Testis (tissue), 3 donors: ENCODE data around the gene ZNF516. TPM values are rescaled to one million over a fixed set of nuclear protein-coding genes. Genes with fewer than 3 reads are reported as not detected.

Source experiments
- DNase-seq: peaks from one replicate; pipeline ENCODE4 v3.0.0-alpha.2; 2019
- H3K27ac ChIP-seq, 2 donors: fragments of 200-600 bp; sonication (generic); one replicate each; pipeline ENCODE4 v1.5.1; 2019
- H3K27me3 ChIP-seq: fragments of 200-600 bp; sonication (generic); one replicate; pipeline ENCODE4 v1.5.1; 2019
- H3K36me3 ChIP-seq: fragments of 200-600 bp; sonication (generic); one replicate; pipeline ENCODE4 v1.5.1; 2017; ENCODE audit warnings: low read depth; ENCODE audit errors: missing control alignments
- H3K4me1 ChIP-seq: fragments of 200-600 bp; sonication (generic); one replicate; pipeline ENCODE4 v1.5.1; 2019
- H3K4me3 ChIP-seq, 2 donors: fragments of 200-600 bp; sonication (generic); one replicate each; pipeline ENCODE4 v1.5.1; 2017 to 2019
- H3K9me3 ChIP-seq: fragments of 200-600 bp; sonication (generic); one replicate; pipeline ENCODE4 v1.5.1; 2017
- CTCF ChIP-seq, 3 experiments: fragments of 450-650 bp in 2 of 3; fragments of 200-600 bp in 1 of 3; sonication (generic) in 1 of 3; IDR thresholded peaks; one replicate each; pipeline ENCODE4 v1.5.1; 2016 to 2019; ENCODE audit warnings: antibody characterized with exemption in 3 of 3, mild to moderate bottlenecking in 2 of 3, moderate library complexity in 1 of 3
- POLR2A ChIP-seq: fragments of 450-650 bp; IDR thresholded peaks from one replicate; pipeline ENCODE4 v1.6.1; 2017; ENCODE audit warnings: antibody characterized with exemption, mild to moderate bottlenecking, moderate library complexity
- WGBS, 2 donors: methylation state at CpG; one replicate each; pipeline ENCODE4 v1.1.5; 2018; 5-methylcytosine and 5-hydroxymethylcytosine counted together
- intact Hi-C: fragments of 100-400 bp; cut with DNase I; formaldehyde crosslinking; loops from one replicate; pipeline ENCODE4 v1.15.1; 2023; ENCODE audit warnings: low total_unique reads
- polyA plus RNA-seq: library from polyadenylated mRNA; stranded (reverse); fragments of 350-450 nt; fragmentation: Illumina TruSeq; extraction: RNeasy Lipid Tissue Mini Kit (QIAGEN cat#74804); gene quantifications from one replicate; pipeline ENCODE4 v1.2.3, GENCODE V29; 2014; ENCODE audit warnings: low read depth, low replicate concordance; ENCODE audit not compliant: insufficient read depth
- total RNA-seq, 2 donors: library from RNA; depleted of rRNA; stranded (reverse); fragments of >200 nt; gene quantifications; one replicate each; pipeline ENCODE4 v1.2.3, GENCODE V29; 2016

The ZNF516 gene
- total and polyA plus RNA-seq, 3 donors from 2014 or later: 79.0 to 212 (median 189) TPM

GRCh38 chr18:76442413-76443171 lies 52.5 kb downstream of the ZNF516 start:
- no peaks in the 10 kb centered on the region for H3K36me3 ChIP-seq
- H3K27ac ChIP-seq: no peak overlapping the region
- H3K27me3 ChIP-seq: no peaks in the 10 kb centered on the region
- intact Hi-C loops: no loop called here
- peaks cover 56% of the 10 kb centered on the region for H3K4me1 ChIP-seq
- DNase-seq: no peak
- no peak overlapping the region for H3K4me3 ChIP-seq
- TF ChIP-seq CTCF (IDR thresholded peaks at IDR 0.05) (no peak), POLR2A (no peak)
- no peaks in the 10 kb centered on the region for H3K9me3 ChIP-seq
- 56 to 76% methylated on average over 5 to 64 of the region's 66 CpGs for WGBS, 2 donors

- H3K9me3 ChIP-seq: no peaks in the 10 kb centered on the region
- DNase-seq: no peak
- peak overlapping the region in 1 of 2 donors; percentile 6 for H3K4me3 ChIP-seq
- TF ChIP-seq CTCF (IDR thresholded peaks at IDR 0.05) (no peak), POLR2A (no peak)
- no peak overlapping the region for H3K27ac ChIP-seq
- no peaks in the 10 kb centered on the region for H3K27me3 ChIP-seq
- no peaks in the 10 kb centered on the region for H3K36me3 ChIP-seq
- WGBS, 2 donors: 72% methylated on average over 64 of the region's 65 CpGs; no CpG with 5 or more reads in 1 of the 2 donors
- peaks cover 54% of the 10 kb centered on the region for H3K4me1 ChIP-seq
- intact Hi-C loops: no loop called here
Observed at GRCh38 chr18:76441668-76442412, 53.2 kb downstream of the ZNF516 start.

- no peak overlapping the region for H3K27ac ChIP-seq
- TF ChIP-seq CTCF (IDR thresholded peaks at IDR 0.05): no peak
- TF ChIP-seq POLR2A: no peak
- no peaks in the 10 kb centered on the region for H3K27me3 ChIP-seq
- WGBS, 2 donors: 85 to 88% methylated on average over 8 to 54 of the region's 54 CpGs
- intact Hi-C loops: no loop called here
- peaks cover 52% of the 10 kb centered on the region for H3K4me1 ChIP-seq
- no peak overlapping the region for H3K4me3 ChIP-seq
- DNase-seq: no peak
- no peaks in the 10 kb centered on the region for H3K36me3 ChIP-seq
- H3K9me3 ChIP-seq: no peaks in the 10 kb centered on the region
Observed at GRCh38 chr18:76441002-76441667, 53.9 kb downstream of the ZNF516 start.

GRCh38 chr18:76437910-76438309 lies 57.1 kb downstream of the ZNF516 start:
- no peak for DNase-seq
- intact Hi-C loops: no loop called here
- H3K4me1 ChIP-seq: peaks cover 30% of the 10 kb centered on the region
- H3K27me3 ChIP-seq: no peaks in the 10 kb centered on the region
- 85 to 89% methylated on average over 8 of the region's 8 CpGs for WGBS, 2 donors
- H3K4me3 ChIP-seq: no peak overlapping the region
- TF ChIP-seq POLR2A (no peak), CTCF (IDR thresholded peaks at IDR 0.05) (no peak)
- H3K27ac ChIP-seq: peak overlapping the region in 1 of 2 donors; percentile 52
- no peaks in the 10 kb centered on the region for H3K36me3 ChIP-seq
- no peaks in the 10 kb centered on the region for H3K9me3 ChIP-seq
